ENCODE data around the gene TBC1D22A.
"Not testable (repeated sequence)": the region's sequence is repeated elsewhere in the genome, so short reads cannot be mapped to it uniquely, and the experiment has no call there.

Gene TBC1D22A

GRCh38 chr22:47131632-47132427, 369.4 kb downstream of the TBC1D22A start:
- no peak for DNase-seq

- no peak for DNase-seq
Measured at GRCh38 chr22:47132428-47132825, 370.0 kb downstream of the TBC1D22A start.

- no peak for DNase-seq
Measured at GRCh38 chr22:47133061-47133969, 370.9 kb downstream of the TBC1D22A start.

DNA sequence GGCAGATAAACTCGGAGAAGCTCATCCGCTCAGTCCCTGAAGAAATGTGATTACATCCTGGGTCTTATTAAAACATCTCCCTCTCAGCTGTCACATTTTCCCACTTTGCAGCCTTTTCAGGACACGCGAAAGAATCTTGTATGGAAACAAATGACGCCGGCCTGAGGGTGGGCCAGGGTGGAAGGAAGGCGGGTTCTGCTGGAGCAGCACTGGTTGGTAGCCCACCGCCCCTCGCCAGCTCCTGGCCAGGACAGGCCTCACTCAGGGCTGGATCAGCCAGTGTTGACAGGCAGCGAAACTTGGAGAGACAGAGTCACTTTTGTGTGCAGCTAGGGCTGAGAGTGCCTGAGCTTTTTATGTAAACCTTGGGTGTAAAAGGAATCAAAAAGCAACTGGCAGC, 371.8 kb downstream of the TBC1D22A start:
- DNase-seq, result no peak

- DNase-seq, result no peak
Measured at GRCh38 chr22:47135338-47135737, 372.9 kb downstream of the TBC1D22A start.

- DNase-seq, result no peak
Measured at GRCh38 chr22:47136050-47136449, 373.6 kb downstream of the TBC1D22A start.

GRCh38 chr22:47136671-47137070, 374.2 kb downstream of the TBC1D22A start:
- no peak for DNase-seq

DNA sequence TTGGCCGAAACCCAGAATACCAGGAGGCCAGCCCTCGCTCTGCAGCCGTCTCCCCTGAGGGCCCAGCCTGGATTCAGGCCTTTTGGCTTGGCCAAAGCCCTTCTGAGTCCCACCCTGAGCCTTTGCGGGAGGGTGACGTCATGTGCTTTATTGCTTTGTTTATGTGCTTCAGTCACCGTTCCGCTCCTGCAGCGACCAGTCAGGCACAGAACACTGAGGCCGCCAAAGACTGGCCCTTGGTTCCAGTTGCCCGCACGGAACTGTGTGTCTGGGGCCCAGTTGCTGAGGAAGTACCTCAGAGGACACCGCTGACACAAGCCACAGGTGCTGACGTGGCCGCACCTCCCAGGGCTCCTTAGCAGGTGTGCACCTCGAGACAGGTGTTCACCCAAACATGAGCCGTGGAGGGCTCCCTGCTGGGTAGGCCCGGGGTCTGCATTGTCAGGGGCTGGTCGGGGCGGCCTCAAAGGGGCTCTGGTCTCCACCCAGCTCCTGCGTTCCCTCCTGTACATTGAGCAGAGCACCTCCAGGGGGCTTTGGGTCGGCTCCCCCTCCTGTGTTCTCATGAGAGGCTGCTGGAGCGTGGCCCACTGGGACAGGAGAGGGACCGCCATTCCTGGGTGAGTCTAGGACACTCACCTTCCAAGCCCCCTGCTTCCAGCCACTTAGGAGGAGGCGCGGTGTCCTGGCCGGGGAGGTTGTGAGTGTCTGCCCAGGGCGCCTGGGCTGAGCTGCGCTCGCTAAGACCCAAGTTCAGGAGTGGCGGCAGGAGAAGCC, 376.8 kb downstream of the TBC1D22A start:
- DNase-seq, result no peak

DNA sequence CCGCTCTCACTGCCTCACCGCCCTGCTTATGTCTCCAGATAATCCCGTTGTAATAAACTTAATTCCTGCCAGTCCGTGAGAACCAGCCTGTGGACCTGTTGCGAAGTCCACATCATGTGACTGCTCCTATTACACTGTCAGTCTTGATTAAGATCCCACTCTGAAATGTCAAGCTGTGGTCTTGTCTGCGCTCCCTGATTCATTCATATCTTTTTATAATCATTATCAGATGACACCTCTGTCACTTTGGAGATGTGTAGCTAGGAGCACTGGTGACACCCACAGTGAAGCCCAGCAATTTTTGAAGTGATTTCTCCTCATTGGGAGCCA, 377.3 kb downstream of the TBC1D22A start:
- DNase-seq, result no peak

DNA sequence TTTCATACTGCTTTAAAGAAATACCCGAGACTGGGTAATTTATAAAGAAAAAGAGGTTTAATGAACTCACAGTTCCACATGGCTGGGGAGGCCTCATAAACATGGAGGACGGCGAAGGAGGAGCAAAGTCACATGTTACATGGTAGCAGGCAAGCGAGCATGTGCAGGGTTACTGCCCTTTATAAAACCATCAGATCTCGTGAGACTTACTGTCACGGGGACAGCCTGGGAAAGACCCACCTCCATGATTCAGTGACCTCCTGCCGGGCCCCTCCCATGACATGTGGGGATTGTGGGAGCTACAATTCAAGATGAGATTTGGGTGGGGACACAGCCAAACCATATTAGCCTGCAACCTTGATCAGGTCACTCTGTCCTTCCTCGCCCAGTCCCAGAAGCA, 378.5 kb downstream of the TBC1D22A start:
- DNase-seq, result not testable (repeated sequence)

DNA sequence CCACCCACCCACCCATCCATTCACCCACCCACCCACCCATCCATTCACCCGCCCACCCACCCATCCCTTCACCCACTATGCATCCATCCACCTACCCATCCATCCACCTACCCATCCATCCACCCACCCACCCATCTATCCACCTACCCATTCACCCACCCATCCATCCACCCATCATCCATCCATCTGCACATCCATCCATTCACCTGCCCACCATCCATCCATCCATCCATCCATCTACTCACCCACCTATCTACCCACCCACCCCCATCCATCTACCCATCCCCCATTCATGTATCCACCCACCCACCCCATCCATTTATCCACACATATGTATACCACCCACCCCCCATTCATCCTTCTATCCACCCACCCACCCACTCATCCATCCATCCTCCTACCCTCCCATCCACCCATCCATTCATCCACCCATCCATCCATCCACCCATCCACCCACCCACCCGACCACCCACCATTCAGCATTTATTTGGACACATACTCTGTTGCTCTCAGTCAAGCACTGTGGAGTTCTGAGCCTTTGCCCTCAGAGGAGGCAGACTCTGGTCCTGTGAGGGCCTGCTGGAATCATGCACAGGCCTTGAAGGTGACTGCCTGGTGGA, 380.1 kb downstream of the TBC1D22A start:
- DNase-seq, result no peak

- no peak for DNase-seq
Measured at GRCh38 chr22:47143249-47143938, 380.9 kb downstream of the TBC1D22A start.

GRCh38 chr22:47144076-47144765, 381.8 kb downstream of the TBC1D22A start:
- DNase-seq, result no peak

DNA sequence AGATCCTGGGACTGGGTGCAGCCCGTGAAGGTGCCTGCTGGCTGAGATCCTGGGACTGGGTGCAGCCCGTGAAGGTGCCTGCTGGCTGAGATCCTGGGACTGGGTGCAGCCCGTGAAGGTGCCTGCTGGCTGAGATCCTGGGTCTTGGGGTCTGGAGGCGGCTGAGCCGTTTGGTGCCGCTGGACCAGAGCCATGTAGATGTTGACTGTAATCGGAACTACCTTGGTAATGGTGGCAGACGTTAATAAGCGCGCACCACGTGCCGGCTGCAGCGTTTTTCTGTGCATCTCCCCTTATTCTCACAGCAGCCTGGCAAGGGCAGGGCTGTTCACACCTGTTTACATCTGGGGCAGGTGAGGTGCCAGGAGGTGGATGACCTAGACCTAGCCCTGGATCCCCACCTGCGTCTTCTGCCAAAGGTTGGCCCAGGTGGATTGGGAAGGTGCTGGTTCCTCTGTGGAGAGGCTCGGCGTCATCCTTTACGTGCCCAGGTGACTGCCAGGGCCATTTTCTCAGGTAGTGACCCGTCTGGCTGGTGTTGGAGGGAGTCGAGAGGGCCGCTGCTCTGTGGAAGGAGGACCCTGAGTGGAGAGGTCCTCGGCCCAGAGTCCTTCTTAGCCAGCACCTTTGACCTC, 382.5 kb downstream of the TBC1D22A start:
- DNase-seq, result no peak

DNA sequence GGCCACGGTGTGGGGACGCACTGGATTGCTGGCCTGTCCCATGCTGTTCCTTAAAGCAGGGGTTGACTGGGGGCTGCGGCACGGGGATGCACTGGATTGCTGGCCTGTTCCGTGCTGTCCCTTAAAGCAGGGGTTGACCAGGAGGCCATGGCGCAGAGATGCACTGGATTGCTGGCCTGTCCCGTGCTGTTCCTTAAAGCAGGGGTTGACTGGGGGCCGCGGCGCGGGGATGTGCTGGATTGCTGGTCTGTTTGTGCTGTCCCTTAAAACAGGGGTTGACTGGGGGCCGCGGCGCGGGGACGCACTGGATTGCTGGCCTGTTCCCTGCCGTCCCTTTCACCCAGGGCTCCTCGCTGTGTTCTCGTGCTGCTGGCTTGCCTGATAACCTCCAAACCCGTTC, 383.4 kb downstream of the TBC1D22A start:
- DNase-seq, result no peak

DNA sequence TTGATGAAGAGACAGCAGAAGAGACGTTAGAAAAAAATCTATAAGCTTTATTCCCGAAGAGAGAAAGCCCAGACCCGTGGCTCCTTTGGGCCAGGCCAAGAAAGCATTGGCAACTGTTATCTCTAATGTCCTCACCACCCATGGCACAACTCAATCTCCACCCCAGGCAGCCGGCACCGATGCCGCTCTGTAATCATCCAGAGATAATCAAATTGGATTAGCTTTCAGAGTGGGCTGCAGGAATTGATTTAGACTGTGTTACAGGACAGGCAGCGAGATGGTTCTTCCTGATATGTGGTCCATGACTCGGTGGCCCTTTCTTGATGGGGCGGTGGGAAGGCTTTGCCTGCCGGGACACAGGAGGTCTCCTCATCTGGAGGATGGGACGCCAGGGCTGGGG, 383.9 kb downstream of the TBC1D22A start:
- no peak for DNase-seq

DNA sequence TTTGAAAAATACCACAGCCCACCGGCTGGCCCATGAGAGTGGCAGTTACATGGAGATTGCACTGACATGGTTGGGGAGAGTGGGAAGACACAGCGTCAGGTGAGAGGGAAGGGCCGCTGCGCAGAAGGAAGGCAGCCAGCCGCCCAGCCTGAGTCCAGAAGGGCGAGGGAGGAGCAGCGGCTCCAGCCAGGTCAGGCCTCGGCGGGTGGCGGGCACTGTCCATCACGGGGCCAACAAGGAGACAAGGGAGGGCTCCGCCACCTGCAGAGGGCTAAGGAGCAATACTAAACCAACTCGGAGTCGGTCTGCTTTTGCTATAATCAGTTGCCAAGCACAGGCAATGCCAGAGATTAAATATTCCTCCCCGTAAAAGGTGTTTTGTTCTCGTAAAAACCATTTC, 384.5 kb downstream of the TBC1D22A start:
- DNase-seq, result no peak

DNA sequence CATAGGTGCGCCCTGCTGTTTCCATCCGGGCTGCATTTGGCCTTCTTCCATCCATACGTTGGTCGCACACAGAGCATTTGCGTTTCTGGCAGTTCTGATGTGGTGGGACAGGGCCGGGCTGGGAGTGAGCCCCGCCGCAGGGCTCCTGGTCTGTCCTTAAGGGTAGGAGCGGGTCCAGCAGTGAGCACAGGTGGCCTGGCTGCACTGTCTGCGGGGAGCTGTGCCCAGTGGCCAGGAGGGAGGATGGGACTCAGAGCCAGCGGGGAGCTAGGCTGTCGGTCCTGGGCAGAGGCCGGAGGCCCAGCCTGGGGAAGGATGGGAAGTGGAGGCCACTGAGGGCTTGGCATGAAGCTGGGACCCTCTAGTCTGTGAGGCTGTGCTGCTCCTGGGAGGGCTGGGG, 385.1 kb downstream of the TBC1D22A start:
- DNase-seq, result no peak

DNA sequence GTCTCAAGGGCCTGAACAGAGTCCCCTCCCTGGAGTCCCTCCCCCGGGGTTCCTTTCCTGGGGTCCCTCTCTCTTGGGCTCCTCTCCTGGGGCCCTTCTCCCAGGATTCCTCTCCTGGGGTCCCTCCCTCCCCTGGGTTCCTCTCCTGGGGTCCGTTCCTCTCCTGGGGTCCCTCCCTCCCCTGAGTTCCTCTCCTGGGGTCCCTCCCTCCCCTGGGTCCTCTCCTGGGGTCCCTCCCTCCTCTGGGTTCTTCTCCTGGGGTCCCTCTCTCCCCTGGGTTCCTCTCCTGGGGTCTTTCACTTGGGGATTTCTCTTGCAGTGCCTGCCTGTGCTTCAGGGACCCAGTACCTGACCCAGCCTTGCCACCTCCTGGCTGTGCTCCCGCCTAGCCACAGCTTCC, 386.1 kb downstream of the TBC1D22A start:
- DNase-seq, result no peak

DNA sequence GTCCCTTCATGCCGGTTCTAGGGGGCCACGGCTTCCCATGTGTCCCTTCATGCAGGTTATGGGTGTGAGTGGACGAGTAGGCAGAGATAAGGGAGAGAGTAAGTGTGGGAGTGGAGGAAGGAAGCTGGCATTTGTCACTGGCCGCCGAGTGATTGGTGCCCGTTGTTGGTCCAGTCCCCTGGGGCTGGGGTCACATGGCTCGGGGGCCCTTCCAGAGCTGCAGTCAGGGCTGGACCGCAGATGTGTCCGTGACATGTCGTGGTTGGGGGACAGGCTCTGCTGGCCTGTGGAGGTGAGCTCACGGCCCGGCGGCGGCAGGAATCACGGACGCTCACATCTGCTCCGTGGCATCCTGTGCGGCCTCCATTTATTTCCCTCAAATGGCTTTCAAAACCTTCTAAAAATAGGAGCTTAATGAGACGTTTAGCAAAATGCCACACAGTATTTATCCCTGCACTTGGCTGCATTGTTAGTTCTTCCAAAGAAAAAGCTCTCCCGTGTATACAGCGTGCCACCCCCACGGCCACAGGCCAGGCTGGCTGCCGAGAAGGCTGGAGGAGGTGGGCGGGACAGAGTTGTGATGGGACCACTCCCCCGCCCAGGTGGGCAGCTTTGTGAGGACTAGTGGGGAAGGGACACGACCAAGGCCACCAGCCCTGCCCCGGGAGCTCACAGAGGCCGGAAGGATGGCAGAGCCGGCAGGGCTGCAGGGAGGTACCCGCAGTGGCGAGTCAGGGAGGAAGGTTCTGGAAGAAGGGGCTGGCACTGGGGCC, 386.7 kb downstream of the TBC1D22A start:
- DNase-seq, result no peak
